ENCODE measurements around the gene DNM2. TPM values are rescaled to one million over a fixed set of nuclear protein-coding genes. Genes with fewer than 3 reads are reported as not detected.
A peak's percentile ranks its signal among the peaks of the same experiment; 100 is the strongest.

DNM2 gene
- total and polyA plus RNA-seq, 9 of the 15 experiments (the other 6 are each of a cell fraction or from before 2014, with no cell fraction given), result 2.2 to 161 (median 72.6) TPM

- TF ChIP-seq CTCFL (IDR thresholded peaks at IDR 0.05; ENCODE audit: borderline replicate concordance, insufficient read depth, low read depth, low read length, poor library complexity, severe bottlenecking), result no peak
- TF ChIP-seq FOXK1 (CRISPR knock-in tag; IDR thresholded peaks at IDR 0.05; ENCODE audit: borderline replicate concordance), result no peak
- no peak for TF ChIP-seq ZKSCAN1 (IDR thresholded peaks at IDR 0.05; ENCODE audit: low read depth, low read length)
- peak; percentile 50; the same call in 1 of the 2 replicates for TF ChIP-seq SMAD3 (CRISPR knock-in tag; conservative IDR thresholded peaks at IDR 0.05)
- no peak for TF ChIP-seq MITF (IDR thresholded peaks at IDR 0.05)
- no peak for TF ChIP-seq HEY1 (CRISPR knock-in tag; IDR thresholded peaks at IDR 0.05; ENCODE audit: borderline replicate concordance)
- no peak for TF ChIP-seq KAT8 (IDR thresholded peaks at IDR 0.05; ENCODE audit: low read depth)
- TF ChIP-seq ZBTB5 (IDR thresholded peaks at IDR 0.05), result no peak
- no peak for TF ChIP-seq KDM2B (CRISPR knock-in tag; IDR thresholded peaks at IDR 0.05)
- TF ChIP-seq ZNF785 (CRISPR knock-in tag; IDR thresholded peaks at IDR 0.05), result no peak
- TF ChIP-seq YY1 (IDR thresholded peaks at IDR 0.05; ENCODE audit: borderline replicate concordance in 1 of 3, control insufficient read depth in 1 of 3, extremely low read depth in 1 of 3, insufficient read depth in 3 of 3, insufficient read length in 1 of 3, insufficient replicate concordance in 2 of 3, low read depth in 1 of 3, low read length in 2 of 3), result no peak
- no peak for TF ChIP-seq ZNF384 (IDR thresholded peaks at IDR 0.05; ENCODE audit: low read depth, low read length)
- TF ChIP-seq IRF1 (CRISPR knock-in tag; IDR thresholded peaks at IDR 0.05; ENCODE audit: borderline replicate concordance), result no peak
- no peak for TF ChIP-seq SIX5 (IDR thresholded peaks at IDR 0.05; ENCODE audit: borderline replicate concordance in 1 of 2, insufficient read depth in 1 of 2, low read depth in 1 of 2, low read length in 2 of 2)
- TF ChIP-seq CC2D1A (IDR thresholded peaks at IDR 0.05), result no peak
- peak; percentile 59; the same call in 1 of the 2 replicates for TF ChIP-seq HDAC2 (IDR thresholded peaks at IDR 0.05)
- TF ChIP-seq TBL1XR1 (IDR thresholded peaks at IDR 0.05; ENCODE audit: low read length in 2 of 2), result no peak
- TF ChIP-seq ZNF23 (CRISPR knock-in tag; IDR thresholded peaks at IDR 0.05), result no peak
- TF ChIP-seq FOXA1 (IDR thresholded peaks at IDR 0.05; ENCODE audit: borderline replicate concordance), result no peak
- TF ChIP-seq MBD2 (IDR thresholded peaks at IDR 0.05; ENCODE audit: borderline replicate concordance, low read depth), result no peak
- TF ChIP-seq RBM39 (optimal IDR thresholded peaks at IDR 0.05; ENCODE audit: low read depth, low read length), result no peak
- TF ChIP-seq SMARCA5 (IDR thresholded peaks at IDR 0.05), result no peak
- TF ChIP-seq ZNF77 (CRISPR knock-in tag; IDR thresholded peaks at IDR 0.05), result no peak
Measured at GRCh38 chr19:10812902-10813404, 95.1 kb downstream of the DNM2 start (continued).
